PC-3 (cell line): ENCODE data around the gene CYBC1.

Experiments
- CTCF ChIP-seq: fragments of 300-600 bp; sonication (generic); conservative IDR thresholded peaks from 2 replicates; pipeline ENCODE4 v1.5.1; 2017; ENCODE audit warnings: antibody characterized with exemption, low read depth, mild to moderate bottlenecking, low read length
- EZH2 ChIP-seq: fragments of 300-600 bp; sonication (generic); IDR thresholded peaks from one replicate; pipeline ENCODE4 v1.6.1; 2017; ENCODE audit warnings: antibody characterized with exemption, mild to moderate bottlenecking, low read length; ENCODE audit not compliant: unreplicated experiment

GRCh38 chr17:82403662-82404660 is 46.6 kb downstream of the CYBC1 start:
- TF ChIP-seq CTCF (no peak), EZH2 (no peak)
